Activated CD8-positive, alpha-beta memory T cell treated with anti-CD3 and anti-CD28 coated beads for 36 hours (primary cell): ENCODE data around the gene MYO3B. TPM values are rescaled to one million over a fixed set of nuclear protein-coding genes. Genes with fewer than 3 reads are reported as not detected.

Experiments used
- CTCF ChIA-PET: fragments of 350-600 bp; sonication (Branson Sonifier 250); formaldehyde crosslinking; loops from one replicate; lab custom pipeline; 2021; ENCODE audit warnings: antibody characterized with exemption; lab: Charles Lee
- POLR2A ChIA-PET: fragments of 350-600 bp; sonication (Branson Sonifier 250); formaldehyde crosslinking; loops from one replicate; lab custom pipeline; 2021; ENCODE audit warnings: antibody characterized with exemption; lab: Charles Lee
- total RNA-seq, 2 experiments: library from RNA; stranded (reverse); gene quantifications; one replicate each; pipeline ENCODE4 v1.2.3, GENCODE V29; 2021

MYO3B gene, protein sequence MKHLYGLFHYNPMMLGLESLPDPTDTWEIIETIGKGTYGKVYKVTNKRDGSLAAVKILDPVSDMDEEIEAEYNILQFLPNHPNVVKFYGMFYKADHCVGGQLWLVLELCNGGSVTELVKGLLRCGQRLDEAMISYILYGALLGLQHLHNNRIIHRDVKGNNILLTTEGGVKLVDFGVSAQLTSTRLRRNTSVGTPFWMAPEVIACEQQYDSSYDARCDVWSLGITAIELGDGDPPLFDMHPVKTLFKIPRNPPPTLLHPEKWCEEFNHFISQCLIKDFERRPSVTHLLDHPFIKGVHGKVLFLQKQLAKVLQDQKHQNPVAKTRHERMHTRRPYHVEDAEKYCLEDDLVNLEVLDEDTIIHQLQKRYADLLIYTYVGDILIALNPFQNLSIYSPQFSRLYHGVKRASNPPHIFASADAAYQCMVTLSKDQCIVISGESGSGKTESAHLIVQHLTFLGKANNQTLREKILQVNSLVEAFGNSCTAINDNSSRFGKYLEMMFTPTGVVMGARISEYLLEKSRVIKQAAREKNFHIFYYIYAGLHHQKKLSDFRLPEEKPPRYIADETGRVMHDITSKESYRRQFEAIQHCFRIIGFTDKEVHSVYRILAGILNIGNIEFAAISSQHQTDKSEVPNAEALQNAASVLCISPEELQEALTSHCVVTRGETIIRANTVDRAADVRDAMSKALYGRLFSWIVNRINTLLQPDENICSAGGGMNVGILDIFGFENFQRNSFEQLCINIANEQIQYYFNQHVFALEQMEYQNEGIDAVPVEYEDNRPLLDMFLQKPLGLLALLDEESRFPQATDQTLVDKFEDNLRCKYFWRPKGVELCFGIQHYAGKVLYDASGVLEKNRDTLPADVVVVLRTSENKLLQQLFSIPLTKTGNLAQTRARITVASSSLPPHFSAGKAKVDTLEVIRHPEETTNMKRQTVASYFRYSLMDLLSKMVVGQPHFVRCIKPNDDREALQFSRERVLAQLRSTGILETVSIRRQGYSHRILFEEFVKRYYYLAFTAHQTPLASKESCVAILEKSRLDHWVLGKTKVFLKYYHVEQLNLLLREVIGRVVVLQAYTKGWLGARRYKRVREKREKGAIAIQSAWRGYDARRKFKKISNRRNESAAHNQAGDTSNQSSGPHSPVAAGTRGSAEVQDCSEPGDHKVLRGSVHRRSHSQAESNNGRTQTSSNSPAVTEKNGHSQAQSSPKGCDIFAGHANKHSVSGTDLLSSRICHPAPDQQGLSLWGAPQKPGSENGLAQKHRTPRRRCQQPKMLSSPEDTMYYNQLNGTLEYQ (N-terminal part only)
- under 1 TPM; 0.19 to 0.31 TPM for total RNA-seq

DNA sequence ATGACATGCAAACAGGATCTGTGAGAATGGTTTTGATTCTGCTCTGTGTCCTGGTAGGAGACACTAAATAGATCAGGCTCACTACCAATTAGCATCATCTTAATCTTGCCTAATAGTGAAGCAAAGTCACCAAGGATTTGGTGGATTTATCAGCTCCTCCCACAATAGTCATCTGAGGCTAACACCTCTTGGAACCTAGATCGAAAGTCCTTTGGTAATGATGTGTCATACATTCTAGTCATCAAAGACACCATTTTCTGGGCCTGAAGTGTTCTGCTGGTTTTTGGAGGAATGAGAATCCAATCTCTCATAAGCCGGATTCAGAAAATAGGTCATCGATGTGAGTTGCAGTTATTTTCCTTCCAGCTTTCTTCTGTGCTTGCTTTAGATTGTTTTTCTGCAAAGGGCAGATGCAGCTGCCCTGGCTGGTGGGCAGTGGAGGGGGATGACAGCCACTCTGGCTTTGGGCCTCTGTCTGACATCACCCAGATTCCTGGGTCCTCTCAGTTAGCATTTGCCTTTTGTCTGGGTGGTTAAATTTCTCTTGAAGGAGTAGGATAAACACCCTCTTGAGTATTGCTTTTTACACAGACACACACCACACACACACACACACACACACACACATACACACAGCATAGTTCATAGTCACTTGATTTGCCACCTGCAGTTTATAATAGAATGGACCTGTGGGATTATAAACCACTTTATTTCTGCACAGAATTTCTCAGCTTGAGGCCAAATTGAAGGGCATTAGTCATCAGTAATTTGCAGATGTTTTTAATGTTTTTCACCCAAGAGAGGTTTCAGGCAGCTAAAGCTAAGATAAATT is at the start of gene MYO3B:
Gene MYO3B (plus strand): TSS at position 198 of the 832 bp plus-strand sequence. CDS start 141 bp downstream, at position 339.
- ChIA-PET POLR2A (interaction anchor here (0.7 kb wide), 1 partner anchor 19 kb away, joined by 4 read pairs; no protein-coding TSS in a partner anchor), CTCF (no interaction called here)

DNA sequence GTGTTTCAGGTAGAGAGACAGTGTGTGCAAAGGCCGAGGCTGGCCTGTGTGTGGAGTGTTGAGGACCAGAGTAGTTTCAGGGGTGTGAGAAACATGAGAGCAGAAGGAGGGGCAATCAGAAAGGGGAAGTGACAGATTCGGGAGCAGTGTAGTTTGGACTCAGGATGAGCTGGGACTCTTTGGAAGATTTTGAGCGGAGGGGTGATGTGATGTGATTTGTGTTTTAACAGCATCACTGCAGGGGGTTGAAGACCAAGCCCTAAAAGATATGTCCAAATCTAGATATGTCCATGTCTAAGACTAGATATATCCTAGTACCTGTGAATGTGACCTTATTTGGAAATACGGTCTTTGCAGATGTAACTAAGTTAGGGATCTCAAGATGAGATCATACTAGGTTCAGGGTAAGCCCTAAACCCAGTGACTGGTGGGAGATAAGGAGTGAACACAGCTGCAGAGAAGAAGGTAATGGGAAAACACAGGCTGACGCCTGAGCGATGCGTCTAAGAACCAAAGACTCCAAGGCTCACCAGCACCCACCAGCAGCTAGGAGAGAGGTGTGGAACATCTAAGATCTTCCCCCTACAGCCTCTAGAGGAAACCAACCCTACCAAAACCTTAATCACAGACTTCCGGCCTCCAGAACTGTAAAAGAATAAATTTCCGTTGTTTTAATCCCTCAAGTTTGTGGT is 38.5 kb upstream of the MYO3B start:
- ChIA-PET POLR2A (no interaction called here), CTCF (no interaction called here)

DNA sequence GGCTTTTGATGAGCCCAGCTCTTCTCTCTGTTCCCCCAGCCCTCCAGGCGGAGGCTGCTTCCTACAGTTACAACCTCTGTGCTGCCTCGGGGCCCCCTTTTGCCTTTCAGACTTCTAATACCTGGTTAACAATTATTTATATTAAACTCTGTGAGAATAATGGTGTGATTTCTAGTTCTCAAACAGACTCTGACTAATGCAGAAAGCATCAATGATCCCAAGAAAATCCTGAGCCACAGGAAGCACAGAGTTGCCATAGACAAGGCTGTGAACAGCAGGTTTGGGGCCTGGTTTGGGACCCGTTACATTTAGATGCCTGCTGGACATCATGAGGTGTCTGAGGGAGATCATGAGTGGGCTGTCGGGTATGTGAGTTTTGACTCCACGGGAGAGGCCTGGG is 37.4 kb upstream of the MYO3B start:
- ChIA-PET POLR2A (no interaction called here), CTCF (no interaction called here)

DNA sequence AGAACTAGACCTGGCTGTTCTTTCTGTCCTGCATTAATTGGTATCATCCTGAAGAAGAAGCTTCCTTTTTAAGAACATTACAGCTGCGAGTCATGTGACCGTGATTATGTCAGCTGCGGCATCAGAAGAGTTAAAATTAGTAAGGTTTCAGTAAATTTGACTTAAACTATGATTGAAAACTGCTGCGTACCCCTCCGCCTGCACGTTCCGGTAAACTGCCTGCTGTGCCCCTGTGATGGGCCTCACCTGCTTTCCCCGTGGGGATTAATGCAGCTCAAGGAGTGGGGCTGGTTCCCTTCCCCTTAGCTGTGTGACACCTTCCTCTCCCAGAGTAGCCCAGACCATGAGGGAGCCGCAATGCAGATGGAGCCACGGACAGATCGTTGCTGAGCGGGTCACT is 36.1 kb upstream of the MYO3B start:
- POLR2A ChIA-PET: no interaction called here
- CTCF ChIA-PET: no interaction called here

DNA sequence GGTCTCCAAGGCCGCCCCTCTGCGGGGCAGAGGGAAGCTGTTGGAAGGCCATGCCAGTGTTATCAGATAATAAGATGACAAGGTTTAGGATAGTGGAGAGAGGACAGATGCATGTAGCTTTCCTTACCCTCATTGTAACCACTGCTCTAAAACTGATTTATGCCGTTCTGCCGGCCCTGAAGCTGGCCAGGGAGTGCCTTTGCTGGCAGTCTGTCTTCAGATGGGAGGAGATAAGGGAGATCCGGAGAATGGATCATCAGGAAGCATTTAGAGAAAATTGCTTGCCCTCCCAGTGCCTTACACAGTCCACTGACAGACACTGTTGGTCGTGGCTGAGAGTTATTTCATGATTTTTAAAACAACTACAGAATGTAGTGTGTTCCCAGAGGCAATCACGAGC is 35.4 kb upstream of the MYO3B start:
- ChIA-PET POLR2A (no interaction called here), CTCF (no interaction called here)

DNA sequence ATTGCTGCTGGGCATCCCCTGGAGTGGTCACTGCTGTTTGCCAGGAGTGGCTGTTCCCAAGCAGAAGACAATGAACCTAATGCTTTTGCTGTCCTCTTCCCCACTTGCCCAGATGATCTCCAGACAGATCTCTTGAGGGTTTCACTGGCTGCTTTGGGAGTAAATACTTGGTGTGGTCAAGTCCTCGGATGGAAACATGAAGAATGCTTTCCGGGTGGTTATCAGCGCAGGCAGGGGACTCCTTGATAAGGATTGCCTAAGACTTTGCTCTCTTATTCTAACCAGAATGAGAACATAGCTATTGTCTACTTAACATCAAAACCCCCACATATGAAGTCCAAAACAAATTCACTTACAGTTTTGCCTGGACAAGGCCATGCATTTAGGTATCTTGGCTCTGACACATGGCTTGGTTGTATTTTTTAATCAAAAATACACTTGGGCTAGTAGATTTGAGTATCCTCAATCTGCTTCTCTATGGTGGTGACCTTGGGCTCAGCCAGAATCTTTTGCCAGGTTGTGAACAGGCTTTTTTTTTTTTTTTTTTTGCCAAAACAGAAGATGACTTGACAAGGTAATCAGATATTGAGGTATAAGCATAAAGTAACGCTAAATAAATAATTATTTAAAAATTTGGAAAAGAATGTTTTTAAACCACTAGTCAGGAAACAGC is 34.8 kb upstream of the MYO3B start:
- CTCF ChIA-PET: no interaction called here
- POLR2A ChIA-PET: no interaction called here

DNA sequence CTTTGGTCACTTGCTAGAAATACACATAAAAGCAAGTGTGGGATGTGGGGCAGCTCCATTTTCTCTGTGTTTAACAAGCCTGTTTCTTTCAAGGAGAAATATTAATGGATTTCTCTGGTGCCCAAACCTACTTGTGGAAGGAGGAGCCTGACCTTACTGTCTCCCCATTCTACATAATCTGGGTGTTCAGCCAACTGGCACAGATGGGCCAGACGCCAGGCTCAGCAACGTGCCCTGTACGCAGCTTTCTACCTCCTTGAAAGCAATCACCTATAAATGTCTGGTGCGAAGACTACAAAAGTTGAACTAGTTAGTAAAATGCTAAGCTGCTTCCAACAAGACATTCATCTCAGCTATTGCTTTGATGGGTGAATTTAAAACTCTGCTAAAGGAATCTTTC is 33.2 kb upstream of the MYO3B start:
- CTCF ChIA-PET: no interaction called here
- POLR2A ChIA-PET: no interaction called here

DNA sequence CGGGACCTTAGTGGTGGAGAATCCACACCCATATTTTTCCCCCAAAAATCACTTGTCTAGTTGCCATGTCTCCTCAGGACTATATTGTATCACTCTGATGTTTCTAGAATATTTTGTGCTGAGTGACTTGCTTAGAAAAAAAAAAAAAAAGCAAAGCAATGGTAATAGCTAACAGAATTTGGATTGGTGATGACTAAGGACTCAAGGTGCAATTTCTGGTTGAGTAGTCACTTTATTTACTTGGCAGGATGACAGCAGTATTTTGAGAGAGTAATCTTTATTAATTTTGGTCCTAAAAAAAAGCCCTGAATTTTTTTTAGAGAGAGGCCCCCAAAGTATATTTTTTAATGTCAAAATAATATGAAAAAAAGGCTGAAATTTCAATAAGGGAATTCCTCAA is 32.8 kb upstream of the MYO3B start:
- POLR2A ChIA-PET: no interaction called here
- CTCF ChIA-PET: no interaction called here

DNA sequence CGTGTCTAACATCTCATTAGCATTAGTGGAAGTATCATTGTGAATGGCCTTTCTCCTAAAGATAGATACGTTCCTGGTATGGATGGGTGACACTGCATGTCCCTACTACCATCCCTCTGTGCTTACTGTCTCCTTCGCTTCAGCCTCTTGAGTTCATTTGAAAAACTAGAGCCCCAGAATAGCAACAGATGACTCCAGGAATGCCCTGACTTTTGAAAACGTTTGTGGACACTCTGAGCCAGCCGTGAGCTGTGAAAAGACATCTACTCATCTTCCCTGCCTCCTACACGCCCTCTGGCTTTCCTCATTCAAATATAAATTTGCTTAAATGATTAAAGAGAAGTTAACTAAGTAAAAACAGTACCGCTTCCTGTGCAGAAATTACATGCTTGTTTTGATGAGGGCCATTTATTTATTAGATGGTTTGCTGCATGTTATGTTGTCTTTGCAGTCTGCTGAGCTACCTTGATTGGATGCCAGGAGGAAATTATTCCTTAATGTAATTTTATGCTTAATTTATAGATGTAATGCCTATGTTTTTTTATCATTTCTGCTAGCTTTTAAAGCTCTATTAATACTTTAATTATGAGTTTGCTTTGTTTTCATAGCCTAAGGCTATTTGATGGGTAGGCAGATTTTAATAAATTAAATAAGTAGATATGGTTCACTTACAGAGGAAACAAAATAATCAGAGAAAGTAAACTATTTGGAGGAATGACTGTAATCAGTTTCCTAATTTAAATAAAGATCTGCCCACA is 32.1 kb upstream of the MYO3B start:
- POLR2A ChIA-PET: no interaction called here

DNA sequence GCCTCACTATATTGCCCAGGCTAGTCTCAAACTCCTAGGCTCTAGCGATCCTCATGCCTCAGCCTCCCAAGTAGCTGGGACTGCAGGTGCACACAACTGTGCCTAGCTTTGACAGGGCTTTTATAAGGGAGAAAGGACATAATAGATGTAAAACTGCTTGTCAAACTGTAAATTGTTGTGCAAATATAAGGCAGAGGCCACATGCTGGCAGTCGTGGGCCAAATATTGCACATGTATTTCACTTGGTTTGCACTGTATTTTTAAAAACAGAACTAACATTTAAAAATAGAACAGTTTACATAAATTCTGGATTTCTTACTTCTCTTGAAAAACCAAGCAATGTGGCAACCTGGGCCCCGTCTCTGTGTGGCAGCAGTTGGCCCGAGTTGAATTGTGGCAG is 31.2 kb upstream of the MYO3B start:
- ChIA-PET POLR2A (no interaction called here), CTCF (interaction anchor here (0.6 kb wide), 1 partner anchor 697 kb away, joined by 3 read pairs; no protein-coding TSS in a partner anchor)

More for the DNA sequence above, 32.1 kb upstream of the MYO3B start:
- CTCF ChIA-PET: no interaction called here

DNA sequence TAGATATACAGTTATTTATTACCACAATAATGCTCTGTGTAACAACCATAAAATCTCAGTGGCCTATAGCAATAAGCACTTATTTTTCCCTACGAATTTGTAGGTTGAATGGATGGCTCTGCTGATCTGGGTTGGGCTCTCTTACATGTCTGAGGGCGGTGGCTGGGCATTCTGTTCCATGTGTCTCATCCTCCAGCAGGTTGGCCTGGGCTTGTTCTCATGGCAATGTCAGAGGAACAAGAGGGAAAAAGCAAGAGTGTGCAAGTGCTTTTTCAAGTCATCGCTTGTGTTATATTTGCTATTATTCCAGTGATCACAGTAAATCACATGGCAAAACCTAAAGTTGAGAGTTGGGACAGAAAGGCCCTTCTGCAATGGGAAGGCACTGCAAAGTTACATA is 30.4 kb upstream of the MYO3B start:
- ChIA-PET POLR2A (no interaction called here), CTCF (no interaction called here)

DNA sequence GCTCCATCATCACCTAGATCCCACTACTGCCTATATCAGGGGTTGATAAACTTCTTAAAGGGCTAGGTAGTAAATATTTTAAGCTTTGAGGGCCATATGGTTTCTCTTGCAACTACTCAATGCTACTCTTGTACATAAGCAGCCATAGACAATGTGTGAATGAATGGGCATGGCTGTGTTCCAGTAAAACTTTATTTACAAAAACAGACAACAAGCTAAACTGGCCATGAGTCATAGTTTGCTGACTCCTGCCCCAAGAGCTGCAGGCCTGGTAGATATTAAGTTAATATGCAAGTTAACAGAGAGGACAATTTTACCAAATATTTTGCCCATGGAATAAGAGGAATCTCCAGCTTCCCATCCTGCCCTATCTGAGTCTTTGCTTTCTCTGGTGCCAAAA is 29.8 kb upstream of the MYO3B start:
- CTCF ChIA-PET: no interaction called here
- POLR2A ChIA-PET: no interaction called here

DNA sequence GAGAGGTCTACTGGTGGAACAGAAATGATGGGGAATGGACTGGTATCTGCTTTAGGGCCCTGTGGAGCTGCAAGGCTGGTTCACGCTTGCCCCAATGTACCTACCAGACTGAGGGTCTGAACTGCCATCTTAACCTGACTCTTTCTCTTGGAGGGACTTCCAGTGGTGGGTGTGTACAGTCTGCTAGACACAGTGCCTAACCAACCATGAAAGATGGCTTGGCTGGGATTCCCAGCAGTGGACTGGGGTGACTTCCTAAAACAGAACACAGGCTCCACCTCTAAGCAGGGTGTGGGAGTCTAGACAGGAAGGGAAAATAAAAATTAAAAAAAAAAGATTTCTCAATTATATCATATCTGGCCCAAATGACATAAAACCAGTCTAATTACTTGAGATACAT is 25.5 kb upstream of the MYO3B start:
- POLR2A ChIA-PET: no interaction called here
- CTCF ChIA-PET: no interaction called here

DNA sequence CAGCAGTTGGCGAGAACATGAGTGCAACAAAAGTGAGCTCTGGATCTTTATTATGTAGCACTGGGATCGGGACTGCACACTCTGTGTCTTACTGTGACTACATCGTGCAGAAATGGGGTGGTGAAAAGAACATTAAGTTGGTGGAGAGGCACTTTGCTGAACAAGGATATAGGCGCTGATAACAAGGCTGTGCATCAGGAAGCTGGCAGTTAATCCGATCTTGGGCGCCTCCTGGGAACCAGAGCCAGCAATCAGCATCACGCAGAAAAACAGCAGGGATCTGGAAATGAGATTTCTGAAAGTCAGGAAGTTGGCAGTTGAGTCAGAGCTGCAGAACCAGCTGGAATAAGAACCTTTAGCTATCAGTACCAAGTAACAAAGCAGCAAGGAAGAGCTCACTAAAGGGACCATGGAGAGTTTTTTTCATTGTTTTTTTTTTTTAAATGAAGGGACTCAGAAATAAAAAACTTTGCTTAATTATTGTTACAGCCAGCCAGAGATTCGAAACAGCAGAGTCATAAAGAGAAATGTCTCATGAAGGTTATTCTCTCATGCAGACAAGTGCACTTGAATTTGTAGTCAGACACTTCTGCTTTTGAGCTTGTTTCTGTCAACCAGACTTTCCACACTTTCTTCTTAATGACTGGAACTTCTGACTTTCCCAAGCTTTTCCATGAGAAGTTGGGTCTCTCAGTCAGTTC is 22.8 kb upstream of the MYO3B start:
- CTCF ChIA-PET: no interaction called here
- POLR2A ChIA-PET: no interaction called here

DNA sequence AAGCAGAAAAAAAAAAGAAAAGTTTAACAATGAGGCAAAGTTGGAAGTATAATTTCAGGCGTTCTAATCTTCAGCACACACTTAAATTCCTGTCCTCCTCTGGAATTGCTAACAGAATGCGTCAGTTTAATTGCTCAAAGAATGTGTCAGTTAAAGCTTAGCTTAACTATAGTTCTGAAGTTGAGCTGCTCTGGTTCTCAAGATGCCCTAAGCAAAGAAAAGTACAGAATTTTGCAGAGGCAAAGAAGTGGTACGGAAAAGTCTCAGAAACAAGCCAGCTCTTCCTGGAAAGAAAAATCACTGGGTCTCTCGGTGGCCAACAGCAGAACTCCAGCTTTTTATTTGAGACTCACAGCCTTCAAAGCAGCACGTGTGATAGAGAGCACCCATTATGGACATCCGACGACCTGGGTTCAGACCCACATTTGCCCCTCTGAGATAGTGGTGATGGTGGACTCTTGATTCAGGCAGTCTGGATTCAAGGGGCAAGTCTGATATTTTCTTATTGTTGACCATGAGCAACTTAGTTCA is 22.2 kb upstream of the MYO3B start:
- CTCF ChIA-PET: no interaction called here
- POLR2A ChIA-PET: no interaction called here

DNA sequence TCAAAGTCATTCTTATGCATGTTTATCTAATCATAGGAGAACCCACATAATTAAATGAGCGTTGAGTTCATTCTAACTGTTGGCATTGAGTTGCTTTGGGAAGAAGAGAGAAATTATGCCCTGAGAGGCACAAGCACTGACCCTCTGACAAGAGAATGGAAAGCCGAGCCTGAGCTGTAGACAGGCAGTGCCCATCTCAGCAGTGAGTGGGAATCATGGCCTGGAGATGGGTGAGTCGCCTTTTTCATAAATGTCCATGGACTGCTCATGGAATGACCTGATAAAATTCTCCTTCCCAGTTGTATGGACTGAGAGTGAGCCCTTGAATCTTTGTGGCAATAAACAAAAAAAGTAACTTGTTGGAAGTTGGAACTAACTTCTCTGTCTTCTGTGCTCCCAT is 21.4 kb upstream of the MYO3B start:
- ChIA-PET POLR2A (no interaction called here), CTCF (no interaction called here)
